GM23338 (cell line): ENCODE results near the gene BIN1. TPM values are rescaled to one million over a fixed set of nuclear protein-coding genes. Genes with fewer than 3 reads are reported as not detected.

Experiments used
- ATAC-seq: fragments of 200-7000 bp; cut with Tn5 transposase; 3 replicates; pipeline ENCODE4 v1.9.1; 2020
- DNase-seq: peaks from one replicate; pipeline ENCODE4 v3.0.0-alpha.2; 2015; ENCODE audit warnings: low spot score
- H2AFZ ChIP-seq: fragments of 200-600 bp; sonication (generic); 2 replicates; pipeline ENCODE4 v1.8.0; 2016; ENCODE audit warnings: antibody characterized with exemption, mild to moderate bottlenecking, moderate library complexity
- H3F3A ChIP-seq: fragments of 200-600 bp; sonication (generic); replicated peaks from 2 replicates; pipeline ENCODE4 v1.8.0; 2017; ENCODE audit warnings: antibody characterized with exemption, mixed run types, low read depth
- H3K27ac ChIP-seq: fragments of 200-600 bp; sonication (generic); 2 replicates; pipeline ENCODE4 v1.6.1; 2016; ENCODE audit warnings: low read depth
- H3K27me3 ChIP-seq: fragments of 200-600 bp; sonication (generic); 2 replicates; pipeline ENCODE4 v1.8.0; 2016; ENCODE audit warnings: mild to moderate bottlenecking, mixed run types, moderate library complexity; ENCODE audit not compliant: insufficient read depth
- H3K36me3 ChIP-seq: fragments of 200-600 bp; sonication (generic); 2 replicates; pipeline ENCODE4 v1.8.0; 2016; ENCODE audit warnings: mild to moderate bottlenecking; ENCODE audit not compliant: insufficient read depth
- H3K4me1 ChIP-seq: fragments of 200-600 bp; sonication (generic); 2 replicates; pipeline ENCODE4 v1.8.0; 2016; ENCODE audit warnings: mild to moderate bottlenecking, moderate library complexity; ENCODE audit not compliant: insufficient read depth
- H3K4me2 ChIP-seq: fragments of 200-600 bp; sonication (generic); 2 replicates; pipeline ENCODE4 v1.7.1; 2017; ENCODE audit warnings: mixed run types
- H3K4me3 ChIP-seq: fragments of 200-600 bp; sonication (generic); 2 replicates; pipeline ENCODE4 v1.6.1; 2016; ENCODE audit warnings: mixed run types
- H3K79me2 ChIP-seq: fragments of 200-600 bp; sonication (generic); replicated peaks from 2 replicates; pipeline ENCODE4 v1.8.0; 2017; ENCODE audit warnings: mild to moderate bottlenecking; ENCODE audit not compliant: insufficient read depth
- H3K9me2 ChIP-seq: fragments of 200-600 bp; sonication (generic); 2 replicates; pipeline ENCODE4 v1.8.0; 2017; ENCODE audit not compliant: insufficient read depth
- H4K20me1 ChIP-seq: fragments of 200-600 bp; sonication (generic); replicated peaks from 2 replicates; pipeline ENCODE4 v1.8.0; 2017; ENCODE audit warnings: mild to moderate bottlenecking; ENCODE audit not compliant: insufficient read depth
- H3K27ac Mint-ChIP-seq: 2 replicates; pipeline ENCODE4 v1.8.0; 2020; ENCODE audit warnings: inconsistent platforms, mild to moderate bottlenecking, moderate library complexity, mixed read lengths
- H3K27me3 Mint-ChIP-seq: 3 replicates; pipeline ENCODE4 v1.8.0; 2022; ENCODE audit warnings: low read depth, mild to moderate bottlenecking, moderate library complexity, mixed read lengths, inconsistent platforms; ENCODE audit not compliant: insufficient read depth, poor library complexity
- H3K36me3 Mint-ChIP-seq: 3 replicates; pipeline ENCODE4 v1.8.0; 2021; ENCODE audit warnings: low read depth, mild to moderate bottlenecking, inconsistent platforms, moderate library complexity, mixed read lengths
- H3K4me1 Mint-ChIP-seq: 3 replicates; pipeline ENCODE4 v1.8.0; 2020; ENCODE audit warnings: mild to moderate bottlenecking, inconsistent platforms, mixed read lengths
- H3K4me3 Mint-ChIP-seq: 3 replicates; pipeline ENCODE4 v1.8.0; 2021; ENCODE audit warnings: moderate library complexity, mild to moderate bottlenecking, inconsistent platforms, mixed read lengths
- H3K9me3 Mint-ChIP-seq: 3 replicates; pipeline ENCODE4 v1.8.0; 2020; ENCODE audit warnings: moderate library complexity, mild to moderate bottlenecking, inconsistent platforms, mixed read lengths
- CREB1 ChIP-seq: fragments of 250-450 bp; sonication (Bioruptor Pico); IDR thresholded peaks from 2 replicates; pipeline ENCODE4 v1.5.0; 2020; ENCODE audit warnings: low read depth, mild to moderate bottlenecking, moderate library complexity
- CTCF ChIP-seq, 2 experiments: fragments of 200-600 bp in 1 of 2; sonication (generic) in 1 of 2; conservative IDR thresholded peaks; 2 replicates each; pipeline versions ENCODE4 v1.5.1 to v1.6.1; 2016 to 2017; ENCODE audit warnings: antibody characterized with exemption in 2 of 2, low read depth in 2 of 2, mild to moderate bottlenecking in 2 of 2, moderate library complexity in 1 of 2
- ETS1 ChIP-seq: IDR thresholded peaks from 2 replicates; pipeline ENCODE4 v1.6.1; 2016; ENCODE audit warnings: antibody characterized with exemption
- EZH2 ChIP-seq: fragments of 200-600 bp; sonication (generic); IDR thresholded peaks from one replicate; pipeline ENCODE4 v1.8.0; 2017; ENCODE audit warnings: antibody characterized with exemption, mild to moderate bottlenecking, low read depth; ENCODE audit not compliant: unreplicated experiment
- JUNB ChIP-seq: IDR thresholded peaks from one replicate; pipeline ENCODE4 v1.6.1; 2016; ENCODE audit warnings: antibody characterized with exemption; ENCODE audit not compliant: unreplicated experiment
- POLR2AphosphoS5 ChIP-seq: IDR thresholded peaks from 2 replicates; pipeline ENCODE4 v1.6.1; 2016; ENCODE audit warnings: antibody characterized with exemption, low read depth
- REST ChIP-seq: IDR thresholded peaks from one replicate; pipeline ENCODE4 v1.6.1; 2018; ENCODE audit warnings: antibody characterized with exemption; ENCODE audit not compliant: unreplicated experiment
- STAT1 ChIP-seq: IDR thresholded peaks from one replicate; pipeline ENCODE4 v1.6.1; 2016; ENCODE audit warnings: antibody characterized with exemption; ENCODE audit not compliant: unreplicated experiment
- ZNF462 ChIP-seq: fragments of 250-450 bp; sonication (Bioruptor Pico); IDR thresholded peaks from 2 replicates; pipeline ENCODE4 v1.5.0; 2020; ENCODE audit warnings: mild to moderate bottlenecking, moderate library complexity
- polyA plus RNA-seq: library from polyadenylated mRNA; unstranded; fragments of >200 nt; fragmentation: Nextera tagmentation; extraction: Ambion mirVana; gene quantifications from 2 replicates; pipeline ENCODE4 v1.2.1, GENCODE V29; 2016
- total RNA-seq: library from RNA; depleted of rRNA; stranded (reverse); fragments of >200 nt; shearing (Covaris generic); gene quantifications from 2 replicates; pipeline ENCODE4 v1.2.3, GENCODE V29; 2014

The BIN1 gene
- total and polyA plus RNA-seq, 2 experiments from 2014 or later: 30.1 to 56.4 TPM

- Histone ChIP-seq H3K27me3 (no peaks in the 10 kb centered on the region), H3K27ac (no peak overlapping the region), H3K79me2 (no peaks in the 10 kb centered on the region), H3K4me1 (no peaks in the 10 kb centered on the region), H4K20me1 (no peaks in the 10 kb centered on the region), H3F3A (no peaks in the 10 kb centered on the region), H3K4me2 (no peak overlapping the region), H2AFZ (no peak overlapping the region), H3K36me3 (no peaks in the 10 kb centered on the region), H3K4me3 (no peak overlapping the region), H3K9me2 (no peaks in the 10 kb centered on the region)
- Mint-ChIP-seq H3K4me1 (peaks cover 5% of the 10 kb centered on the region; the same call in 2 of the 3 replicates), H3K36me3 (peaks cover 23% of the 10 kb centered on the region), H3K27ac (peak overlapping the region; percentile 82; the same call in 1 of the 2 replicates), H3K27me3 (peaks cover 10% of the 10 kb centered on the region), H3K4me3 (no peak overlapping the region), H3K9me3 (no peaks in the 10 kb centered on the region; the same call in 2 of the 3 replicates)
- ATAC-seq: no peak
- TF ChIP-seq CREB1 (no peak), EZH2 (no peak), JUNB (no peak), REST (no peak), STAT1 (no peak), POLR2AphosphoS5 (no peak), ZNF462 (CRISPR knock-in tag) (no peak), ETS1 (no peak), CTCF (conservative IDR thresholded peaks at IDR 0.05; ENCODE audit: low read depth in 2 of 2) (no peak)
- no peak for DNase-seq
Observed at GRCh38 chr2:127065299-127065939, 41.5 kb downstream of the BIN1 start.
